ENCODE results near the gene SP2. TPM values are rescaled to one million over a fixed set of nuclear protein-coding genes. Genes with fewer than 3 reads are reported as not detected.

SP2 gene
- total and polyA plus RNA-seq, 2 of the 13 experiments (the other 11 are each of a cell fraction or from before 2014, with no cell fraction given): 1.4 to 4.8 TPM

DNA sequence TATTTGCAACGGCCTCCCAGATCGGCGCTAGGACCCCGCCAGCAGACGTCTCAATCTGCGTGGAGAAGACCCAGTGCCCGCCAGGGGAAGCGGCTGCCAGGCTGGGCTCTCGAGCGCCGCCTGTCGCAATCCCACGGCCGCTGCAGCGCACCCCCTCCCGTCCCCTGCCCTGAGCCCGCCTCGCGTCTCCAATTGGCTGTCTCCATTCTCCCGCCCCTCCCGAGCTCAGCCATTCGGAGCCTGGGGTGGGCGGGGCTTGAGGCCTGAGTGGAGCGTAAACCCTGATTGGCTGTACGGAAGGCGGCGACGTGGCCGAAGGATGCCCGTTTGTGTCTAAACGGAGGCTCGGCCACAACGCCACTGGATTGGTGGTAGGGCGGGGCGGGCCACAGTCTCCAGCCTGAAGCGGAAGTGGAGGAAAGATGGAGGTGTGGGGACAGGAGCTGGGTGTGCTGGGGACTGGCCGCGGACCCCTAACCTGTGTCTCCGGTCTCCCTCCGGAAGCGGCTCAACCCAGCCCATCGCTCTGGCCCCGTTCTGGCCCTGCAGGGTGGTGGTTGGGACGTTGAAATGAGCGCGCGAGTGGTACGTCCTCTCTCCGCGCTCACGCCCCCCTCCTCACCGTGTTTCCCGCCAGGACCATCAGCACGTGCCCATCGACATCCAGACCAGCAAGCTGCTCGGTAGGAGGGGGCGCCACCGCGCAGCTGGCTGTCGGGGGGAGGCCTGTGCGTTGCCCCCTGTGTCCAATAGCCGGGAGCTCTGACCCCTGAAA, 74.9 kb downstream of the SP2 start, which contains the start of gene CDK5RAP3 (continued):
- TF ChIP-seq, protein P1, sequence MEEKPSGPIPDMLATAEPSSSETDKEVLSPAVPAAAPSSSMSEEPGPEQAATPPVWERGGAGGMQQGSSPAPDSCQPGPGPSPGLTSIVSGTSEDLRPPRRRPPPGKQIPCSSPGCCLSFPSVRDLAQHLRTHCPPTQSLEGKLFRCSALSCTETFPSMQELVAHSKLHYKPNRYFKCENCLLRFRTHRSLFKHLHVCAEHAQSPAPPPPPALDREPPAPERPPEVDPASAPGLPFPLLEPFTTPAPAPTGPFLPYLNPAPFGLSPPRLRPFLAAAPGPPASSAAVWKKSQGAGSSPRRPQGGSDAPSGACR (CRISPR knock-in tag; IDR thresholded peaks at IDR 0.05): peak; percentile 95
- TF ChIP-seq, protein P2, sequence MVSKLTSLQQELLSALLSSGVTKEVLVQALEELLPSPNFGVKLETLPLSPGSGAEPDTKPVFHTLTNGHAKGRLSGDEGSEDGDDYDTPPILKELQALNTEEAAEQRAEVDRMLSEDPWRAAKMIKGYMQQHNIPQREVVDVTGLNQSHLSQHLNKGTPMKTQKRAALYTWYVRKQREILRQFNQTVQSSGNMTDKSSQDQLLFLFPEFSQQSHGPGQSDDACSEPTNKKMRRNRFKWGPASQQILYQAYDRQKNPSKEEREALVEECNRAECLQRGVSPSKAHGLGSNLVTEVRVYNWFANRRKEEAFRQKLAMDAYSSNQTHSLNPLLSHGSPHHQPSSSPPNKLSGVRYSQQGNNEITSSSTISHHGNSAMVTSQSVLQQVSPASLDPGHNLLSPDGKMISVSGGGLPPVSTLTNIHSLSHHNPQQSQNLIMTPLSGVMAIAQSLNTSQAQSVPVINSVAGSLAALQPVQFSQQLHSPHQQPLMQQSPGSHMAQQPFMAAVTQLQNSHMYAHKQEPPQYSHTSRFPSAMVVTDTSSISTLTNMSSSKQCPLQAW (CRISPR knock-in tag; IDR thresholded peaks at IDR 0.05): peak; percentile 77
- TF ChIP-seq MED1 (CRISPR knock-in tag; IDR thresholded peaks at IDR 0.05) (peak; percentile 74), ZNF138 (CRISPR knock-in tag; IDR thresholded peaks at IDR 0.05; ENCODE audit: low read depth) (peak; percentile 98), GATAD2A (CRISPR knock-in tag; IDR thresholded peaks at IDR 0.05) (peak; percentile 82), CC2D1A (CRISPR knock-in tag; IDR thresholded peaks at IDR 0.05) (peak; percentile 94), ZNF879 (CRISPR knock-in tag; IDR thresholded peaks at IDR 0.05) (peak; percentile 86; the same call in 1 of the 2 replicates), HNF1A (IDR thresholded peaks at IDR 0.05; ENCODE audit: low read depth) (no peak), HNF1A (CRISPR knock-in tag; IDR thresholded peaks at IDR 0.05; ENCODE audit: borderline replicate concordance) (peak; percentile 53), SOX5 (CRISPR knock-in tag; IDR thresholded peaks at IDR 0.05; ENCODE audit: borderline replicate concordance) (peak; percentile 73), KDM4B (CRISPR knock-in tag; IDR thresholded peaks at IDR 0.05) (peak; percentile 82; the same call in 1 of the 2 replicates), CREB3 (CRISPR knock-in tag; IDR thresholded peaks at IDR 0.05) (no peak), RAD21 (CRISPR knock-in tag; IDR thresholded peaks at IDR 0.05) (peak; percentile 99), ZSCAN12 (CRISPR knock-in tag; IDR thresholded peaks at IDR 0.05) (0 out of 2 replicates have a peak, but pooled peaks have one; percentile 7), TAF15 (IDR thresholded peaks at IDR 0.05; ENCODE audit: low read depth, low read length, poor library complexity, severe bottlenecking) (peak; percentile 44), FOXO4 (CRISPR knock-in tag; conservative IDR thresholded peaks at IDR 0.05) (peak; percentile 99), ZNF441 (CRISPR knock-in tag; IDR thresholded peaks at IDR 0.05; ENCODE audit: borderline replicate concordance) (peak; percentile 60; the same call in 1 of the 2 replicates)
- TF ChIP-seq, protein P3, sequence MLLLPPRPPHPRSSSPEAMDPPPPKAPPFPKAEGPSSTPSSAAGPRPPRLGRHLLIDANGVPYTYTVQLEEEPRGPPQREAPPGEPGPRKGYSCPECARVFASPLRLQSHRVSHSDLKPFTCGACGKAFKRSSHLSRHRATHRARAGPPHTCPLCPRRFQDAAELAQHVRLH (CRISPR knock-in tag; IDR thresholded peaks at IDR 0.05; ENCODE audit: borderline replicate concordance, low read depth): peak; percentile 87
- TF ChIP-seq, protein P4, sequence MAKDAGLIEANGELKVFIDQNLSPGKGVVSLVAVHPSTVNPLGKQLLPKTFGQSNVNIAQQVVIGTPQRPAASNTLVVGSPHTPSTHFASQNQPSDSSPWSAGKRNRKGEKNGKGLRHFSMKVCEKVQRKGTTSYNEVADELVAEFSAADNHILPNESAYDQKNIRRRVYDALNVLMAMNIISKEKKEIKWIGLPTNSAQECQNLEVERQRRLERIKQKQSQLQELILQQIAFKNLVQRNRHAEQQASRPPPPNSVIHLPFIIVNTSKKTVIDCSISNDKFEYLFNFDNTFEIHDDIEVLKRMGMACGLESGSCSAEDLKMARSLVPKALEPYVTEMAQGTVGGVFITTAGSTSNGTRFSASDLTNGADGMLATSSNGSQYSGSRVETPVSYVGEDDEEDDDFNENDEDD (CRISPR knock-in tag; IDR thresholded peaks at IDR 0.05; ENCODE audit: borderline replicate concordance): peak; percentile 100

Measured in HepG2 (cell line).